HUDEP-2 (cell line): ENCODE measurements around the gene TAF5L.

Experiments
- DNase-seq, 76 experiments: peaks; one replicate each; lab custom pipeline; 2025; ENCODE audit not compliant: unreplicated experiment in 76 of 76; lab: John Stamatoyannopoulos, UW

The TAF5L gene

DNA sequence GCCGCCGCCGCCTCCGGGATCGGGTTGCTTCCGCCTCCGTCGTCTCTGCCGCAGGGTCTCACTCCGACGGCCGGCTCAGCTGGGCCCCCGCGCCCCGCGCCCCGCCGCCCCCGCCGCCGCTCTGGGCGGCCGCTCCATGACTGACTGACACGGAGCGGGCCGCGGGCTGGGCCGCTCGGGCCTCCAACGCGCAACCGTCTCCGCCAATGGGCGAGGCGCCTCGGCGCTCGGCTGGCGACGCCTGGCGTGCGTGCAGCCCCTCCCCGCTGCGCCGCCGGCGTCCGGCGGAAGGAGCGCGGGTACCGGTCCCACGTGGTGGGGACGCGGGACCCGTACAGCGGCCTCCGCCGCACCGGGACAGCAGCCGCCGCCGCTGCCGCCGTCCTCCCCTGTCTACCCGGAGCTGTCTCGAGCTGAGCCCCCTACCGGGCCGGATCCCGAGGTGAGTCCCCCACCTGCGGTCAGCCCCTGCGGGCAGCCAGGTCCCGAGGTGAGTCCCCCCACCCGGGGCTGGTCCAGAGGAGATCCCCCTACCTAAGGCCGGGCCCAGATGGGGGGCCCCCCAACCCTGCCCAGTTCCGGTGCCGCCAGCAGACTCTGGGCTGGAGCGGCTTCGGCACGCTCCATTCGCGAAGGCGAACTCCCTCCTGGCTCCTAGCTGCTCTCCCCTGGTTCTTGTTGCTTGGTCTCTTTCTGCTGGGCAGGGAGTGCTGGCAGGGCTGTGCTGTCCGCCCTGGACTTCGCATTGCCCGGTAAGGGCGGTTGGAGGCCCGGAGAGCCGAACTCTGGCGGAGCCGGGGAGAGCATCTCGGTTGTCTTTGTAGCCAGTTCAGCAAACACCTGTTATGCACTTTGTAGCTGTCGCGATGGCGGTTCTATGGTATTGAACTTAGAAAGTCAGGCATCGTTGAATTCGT lies at the start of gene TAF5L, which contains the start of gene URB2:
Gene TAF5L, minus strand, starts transcription at position 208 of the 917 bp plus-strand sequence. CDS start 11,640 bp downstream, outside the sequence.
Gene URB2, plus strand, starts transcription at position 333 of the 917 bp plus-strand sequence. CDS start 1,387 bp downstream, outside the sequence.
- DNase-seq, result peak in 73 of 76 experiments; percentile 20 to 90 (median 73)

DNA sequence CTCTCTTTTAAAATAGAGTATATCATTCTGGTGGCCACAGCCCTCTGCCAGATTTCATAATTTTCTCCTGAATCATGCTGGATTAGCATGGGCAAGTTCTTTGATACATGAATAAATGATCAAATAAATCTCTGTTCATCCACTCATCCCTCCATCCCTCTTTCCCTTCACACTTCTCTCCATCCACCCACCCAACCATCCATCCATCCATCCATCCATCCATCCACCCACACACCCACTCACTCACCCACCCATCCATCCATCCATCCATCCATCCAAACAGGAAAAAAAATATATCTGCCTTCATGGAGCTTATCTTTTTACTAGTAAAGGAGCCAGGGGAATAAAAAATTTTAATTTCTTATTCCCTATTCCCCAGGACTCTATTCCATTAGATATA lies 49.5 kb upstream of the TAF5L start:
- DNase-seq, result no peak

DNA sequence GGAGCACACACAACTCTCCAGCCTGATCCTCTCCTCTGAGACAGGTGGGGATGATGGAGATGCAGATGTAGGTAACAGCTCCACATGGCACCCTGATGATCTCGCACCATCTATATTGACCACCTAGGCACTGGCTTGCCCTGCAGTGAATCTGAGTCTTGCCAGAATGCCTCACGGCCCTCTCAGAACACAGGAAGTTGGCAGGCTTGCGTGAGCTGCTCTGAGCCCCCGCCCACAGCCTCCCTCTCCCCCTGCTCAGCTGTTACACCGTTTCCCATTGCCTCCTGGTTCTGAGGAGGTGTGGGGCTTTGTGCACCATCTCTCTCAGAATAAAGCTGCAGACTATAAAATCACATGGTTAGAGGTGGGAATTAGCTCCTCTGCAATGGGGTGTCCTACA lies 48.1 kb upstream of the TAF5L start:
- no peak for DNase-seq

DNA sequence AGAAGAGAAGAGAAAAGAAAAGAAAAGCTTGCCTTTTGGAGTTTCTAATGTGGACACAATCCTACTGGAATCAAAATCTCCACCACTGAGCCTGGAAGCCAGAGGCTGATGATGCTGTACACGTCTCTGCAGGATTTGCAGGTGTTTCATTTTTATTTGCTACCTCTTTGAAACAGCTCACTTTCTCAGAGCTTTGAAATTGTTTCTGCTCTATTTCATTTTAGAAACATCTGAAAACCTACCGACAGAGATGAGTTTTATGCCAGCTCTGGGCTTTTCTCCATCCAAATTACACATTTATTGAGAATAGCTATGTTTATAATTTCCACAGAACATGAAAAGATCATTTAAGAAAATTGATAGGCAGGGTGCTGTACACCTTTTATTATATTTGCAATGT lies 46.3 kb upstream of the TAF5L start:
- DNase-seq, result no peak

DNA sequence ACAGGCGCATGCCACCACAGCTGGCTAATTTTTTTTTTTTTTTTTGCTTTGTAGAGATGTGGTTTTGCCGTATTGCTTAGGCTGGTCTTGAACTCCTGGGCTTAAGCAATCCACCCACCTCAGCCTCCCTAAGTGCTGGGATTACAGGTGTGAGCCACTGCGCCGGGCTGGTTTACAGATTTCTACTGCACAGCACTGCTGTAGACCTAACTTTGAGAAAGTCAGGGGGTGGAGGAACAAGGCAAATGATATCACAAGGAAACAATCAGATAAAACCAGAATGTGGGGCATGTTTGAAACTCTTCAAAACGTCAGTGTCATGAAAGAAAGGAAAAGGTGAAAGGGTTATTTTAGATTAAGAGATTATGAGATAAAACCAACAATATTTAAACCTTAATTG lies 45.4 kb upstream of the TAF5L start:
- no peak for DNase-seq

DNA sequence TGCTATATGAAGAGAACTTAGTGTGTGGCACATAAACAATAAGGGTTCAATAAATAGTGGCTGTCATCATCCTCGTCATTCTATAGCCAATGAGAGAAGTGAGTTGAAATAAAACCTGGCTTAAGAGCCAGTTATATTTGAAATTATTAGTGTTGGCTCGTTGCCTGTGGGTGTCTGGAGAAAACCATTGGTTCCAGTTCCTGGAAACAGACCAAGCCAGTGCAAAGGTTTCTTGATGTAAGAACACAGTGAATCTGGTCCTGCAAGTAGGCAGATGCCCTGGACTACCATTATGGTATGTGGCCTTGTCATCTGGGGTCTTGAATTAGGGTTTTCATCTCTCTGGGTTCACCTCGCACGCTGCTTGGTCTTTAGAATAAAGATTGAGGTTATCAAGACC lies 43.4 kb upstream of the TAF5L start:
- no peak for DNase-seq

DNA sequence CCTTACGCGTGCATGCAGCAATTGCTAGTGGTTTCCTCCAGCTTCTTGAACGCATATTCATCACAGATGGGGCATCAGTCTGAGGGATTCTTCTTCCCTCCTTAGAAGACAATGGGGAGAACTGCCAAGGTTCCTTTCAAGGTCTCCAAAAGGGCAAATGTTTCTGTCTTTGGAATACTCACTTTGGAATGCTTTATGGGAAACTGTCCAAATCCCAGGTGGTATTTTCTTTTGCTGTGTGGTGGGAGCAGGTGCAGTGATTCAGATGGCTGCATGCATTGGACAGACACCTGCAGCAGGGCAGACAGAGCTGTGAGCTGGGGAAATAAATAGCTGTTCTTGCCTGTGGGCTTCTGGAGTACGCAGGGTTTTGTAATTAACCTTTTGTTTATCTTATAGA lies 40.7 kb upstream of the TAF5L start:
- no peak for DNase-seq

DNA sequence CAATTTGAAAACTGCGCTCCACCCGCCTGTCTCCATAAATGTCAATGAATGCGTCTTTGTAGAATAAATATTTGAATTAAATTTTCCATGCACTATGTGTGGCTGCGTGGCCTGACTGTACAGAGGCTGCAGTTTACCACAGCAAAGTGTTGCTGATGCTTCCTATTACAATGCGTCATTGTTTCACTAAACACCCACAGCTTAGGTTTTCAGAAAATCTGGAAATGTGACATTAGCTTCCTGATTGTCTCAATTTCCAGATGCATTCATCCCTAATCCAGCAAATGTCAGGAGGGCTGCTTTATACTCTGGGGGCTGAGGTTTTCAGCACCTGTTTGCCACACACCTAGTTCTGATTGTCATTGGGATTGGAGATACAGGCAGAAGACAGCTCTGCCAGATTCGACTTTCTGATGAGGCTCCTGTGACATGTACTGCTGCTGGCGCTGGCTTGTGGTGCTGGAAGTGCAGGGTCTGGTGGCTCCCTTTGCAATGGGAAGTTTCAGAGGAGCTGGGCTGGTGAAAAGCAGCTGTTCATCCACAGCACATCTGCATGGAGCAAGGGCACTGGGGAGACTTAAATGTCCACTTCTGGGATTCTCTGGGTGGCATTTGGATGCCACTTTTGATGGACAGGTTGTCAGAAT lies 40.1 kb upstream of the TAF5L start:
- no peak for DNase-seq

DNA sequence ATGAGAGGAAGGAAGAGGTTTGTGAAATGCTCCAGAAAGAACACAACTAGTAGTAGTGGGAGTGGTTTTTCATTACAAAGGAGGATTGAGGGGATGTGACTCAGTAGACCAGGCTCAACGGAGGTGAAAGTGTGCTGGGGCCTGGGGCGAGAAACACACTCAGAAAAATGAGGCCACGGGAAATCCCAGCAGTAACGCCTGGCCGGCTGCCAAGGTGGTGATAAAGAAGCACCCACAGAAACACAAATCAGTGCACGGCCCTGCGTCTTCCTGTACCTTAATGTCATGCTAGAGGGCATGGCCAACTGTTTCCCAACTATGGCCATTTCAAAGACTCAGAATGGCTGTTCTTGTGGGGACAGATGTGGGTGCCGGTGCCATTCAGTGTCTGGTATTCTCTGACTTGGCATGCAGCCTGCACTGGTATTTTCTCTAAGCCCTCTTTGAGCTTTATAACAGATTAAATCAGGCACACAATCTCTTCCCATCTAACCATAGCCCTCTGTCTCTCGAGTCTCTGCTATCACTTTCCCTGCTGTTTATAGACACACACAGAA lies 38.3 kb upstream of the TAF5L start:
- DNase-seq, result no peak

DNA sequence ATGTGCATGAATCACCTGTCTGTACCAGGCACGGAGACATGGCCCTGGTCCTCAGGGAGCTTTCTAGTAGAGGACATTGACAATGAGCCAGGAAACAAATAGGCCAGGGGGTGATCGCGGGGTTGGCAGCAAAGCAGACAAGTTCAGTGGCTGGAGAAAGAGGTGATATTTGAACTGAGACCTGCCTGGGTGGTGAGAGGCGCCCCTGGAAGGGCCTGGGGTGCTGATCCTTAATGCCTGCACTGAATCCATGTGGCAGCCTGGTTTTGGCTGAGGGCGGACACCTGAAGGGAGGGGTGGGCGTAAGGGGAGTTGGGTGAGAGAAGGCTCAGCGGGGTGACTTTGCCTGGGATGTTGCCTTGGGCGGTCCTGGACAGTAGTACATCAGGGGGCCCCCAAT lies 36.0 kb upstream of the TAF5L start:
- DNase-seq, result no peak

DNA sequence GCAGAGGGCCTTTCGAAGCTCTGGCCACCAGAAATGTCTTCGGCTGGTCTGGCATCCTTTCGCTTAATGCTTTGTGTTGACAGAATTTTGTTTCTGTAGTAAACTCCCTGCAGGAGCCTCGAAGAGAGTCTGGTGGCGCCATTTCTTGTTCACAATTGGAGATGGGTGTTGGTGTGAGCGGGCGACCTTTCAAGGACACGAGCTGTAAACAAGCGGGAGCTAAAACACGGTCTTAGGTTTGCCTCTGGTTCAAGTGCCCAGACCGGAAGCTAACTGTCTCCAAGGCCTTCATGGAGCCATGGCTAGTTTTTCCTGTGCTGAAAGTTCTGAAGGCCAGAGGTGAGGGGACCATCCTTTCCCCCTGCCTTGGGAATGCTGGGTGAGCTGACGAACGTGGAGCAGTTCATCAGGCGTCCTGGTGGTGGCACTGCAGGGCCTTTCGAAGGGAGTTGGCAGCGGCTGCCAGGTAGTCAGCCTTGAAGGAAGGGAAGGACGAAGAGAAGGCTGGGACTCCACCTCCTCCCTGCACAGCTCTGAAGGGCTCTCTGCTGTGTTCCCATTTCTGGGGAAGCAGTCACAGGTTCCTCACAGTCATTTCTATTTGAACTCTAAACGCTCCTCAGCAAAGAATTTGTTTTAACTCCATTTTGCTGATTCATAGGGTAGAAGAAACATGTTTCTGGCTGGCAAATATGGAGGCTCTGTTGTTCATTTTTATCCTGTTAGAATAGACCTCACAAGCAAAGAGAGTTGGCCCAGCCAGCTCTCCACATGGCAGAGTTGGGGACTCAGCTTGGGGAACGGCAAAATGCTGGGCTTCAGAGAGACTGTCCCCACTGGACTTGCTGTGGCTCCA lies 35.3 kb upstream of the TAF5L start:
- peak in 61 of 76 experiments; percentile 3 to 66 (median 43) for DNase-seq

DNA sequence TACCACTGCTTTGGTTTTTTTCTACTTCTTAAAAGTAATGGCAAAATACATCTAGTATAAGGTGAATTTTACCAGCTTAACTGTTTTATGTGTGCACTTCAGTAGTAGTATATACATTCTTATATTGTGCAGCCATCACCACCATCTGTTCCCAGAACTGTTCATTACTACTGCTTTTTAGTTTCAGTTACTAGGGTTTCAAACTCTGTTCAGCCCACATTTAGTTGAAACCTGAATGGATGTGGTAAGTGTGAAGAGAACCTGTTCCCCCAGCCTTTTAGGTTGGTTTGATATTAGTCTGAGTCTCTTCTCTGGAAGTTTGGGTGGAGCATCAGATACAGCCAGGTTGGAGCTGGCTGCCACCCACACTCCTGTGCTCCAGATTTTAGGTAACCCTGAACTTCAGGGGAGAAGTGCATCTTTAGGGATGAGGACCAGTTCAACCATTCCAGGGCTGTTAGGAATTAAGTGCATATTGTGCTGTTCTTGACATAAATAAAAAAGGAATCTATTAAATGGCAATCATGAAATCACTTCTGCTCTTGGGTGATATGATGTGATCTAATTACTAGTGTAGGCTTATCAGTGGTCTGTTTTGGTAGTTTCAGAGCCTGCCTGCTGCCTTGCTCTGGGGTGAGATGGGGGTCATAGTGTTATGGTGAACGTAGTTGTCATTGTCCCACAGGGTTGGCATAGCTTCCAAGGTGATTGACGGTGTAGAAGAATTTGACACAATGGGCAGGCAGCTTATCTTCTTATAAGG lies 32.3 kb upstream of the TAF5L start:
- DNase-seq, result no peak

DNA sequence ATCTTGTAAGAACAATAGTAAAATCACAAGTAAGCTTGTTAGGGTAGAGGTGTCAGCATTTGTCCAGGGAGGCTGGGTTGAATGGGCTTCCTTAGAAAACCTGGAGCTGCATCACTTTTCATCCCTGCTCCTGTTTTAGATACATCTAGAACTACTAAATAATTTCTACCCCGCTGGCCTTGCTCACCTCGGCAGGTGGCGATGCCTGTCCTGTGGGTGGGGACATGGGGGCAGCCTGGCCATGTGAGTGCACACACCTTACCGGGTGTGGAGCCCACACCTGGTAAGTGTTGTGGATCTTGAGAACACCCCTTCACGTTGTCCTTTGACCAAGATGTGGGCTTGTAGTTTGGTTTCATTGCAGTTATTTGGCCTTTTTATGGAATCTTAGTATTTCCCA lies 29.9 kb upstream of the TAF5L start:
- DNase-seq, result no peak

DNA sequence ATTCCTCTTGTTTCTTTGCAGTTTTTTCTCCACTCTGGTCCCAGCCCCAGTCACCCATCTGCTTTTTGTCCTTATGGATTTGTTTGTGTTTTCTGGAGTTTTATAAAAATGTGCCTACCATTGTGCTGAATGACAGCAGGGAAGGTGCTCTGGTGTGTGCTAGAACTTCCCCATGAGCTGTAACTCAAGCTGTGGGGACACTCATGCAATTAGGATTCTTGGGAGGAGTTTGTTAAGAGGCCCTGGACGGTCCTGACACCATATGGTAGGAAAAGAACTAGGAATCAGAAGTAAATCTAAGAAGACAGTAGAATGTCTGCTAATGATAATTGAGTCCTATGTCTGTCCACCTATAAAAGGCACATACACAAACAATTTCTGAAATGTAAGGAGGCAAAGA lies 27.5 kb upstream of the TAF5L start:
- no peak for DNase-seq

DNA sequence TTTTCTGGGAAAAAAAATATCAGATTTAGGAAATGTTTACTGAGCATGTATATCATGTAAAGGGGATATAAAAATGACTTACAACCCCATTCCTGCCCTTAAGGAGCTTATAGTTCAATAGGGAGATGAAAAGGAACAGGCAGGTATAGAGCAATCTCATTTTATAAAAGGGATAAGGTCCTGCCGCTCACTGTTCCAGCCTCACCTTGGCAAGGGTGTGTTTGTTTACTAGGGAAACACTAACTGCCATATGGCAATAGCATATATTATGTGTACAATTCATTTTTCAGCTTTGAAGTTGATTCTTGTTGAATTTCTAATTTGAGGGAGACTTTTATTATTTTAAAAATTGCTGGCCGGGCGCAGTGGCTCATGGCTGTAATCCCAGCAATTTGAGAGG lies 25.6 kb upstream of the TAF5L start:
- no peak for DNase-seq

DNA sequence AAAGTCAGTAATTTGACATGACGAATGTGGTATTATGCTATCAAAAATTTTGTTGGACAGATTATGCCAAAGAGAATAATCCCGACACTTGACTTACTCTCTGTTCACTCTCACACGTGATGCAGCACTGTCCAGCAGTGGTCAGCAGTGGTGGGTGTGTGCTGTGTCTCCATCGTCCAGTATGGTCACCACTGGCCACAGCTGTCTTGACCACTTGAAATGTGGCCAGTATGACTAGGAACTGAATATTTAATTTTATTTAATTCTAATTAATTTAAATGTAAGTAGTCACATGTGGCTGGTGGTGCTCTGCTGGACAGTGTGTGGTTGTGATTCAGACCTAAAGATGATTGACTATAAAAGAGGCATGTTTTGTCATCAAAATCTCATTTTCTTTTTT lies 24.1 kb upstream of the TAF5L start:
- DNase-seq, result no peak

DNA sequence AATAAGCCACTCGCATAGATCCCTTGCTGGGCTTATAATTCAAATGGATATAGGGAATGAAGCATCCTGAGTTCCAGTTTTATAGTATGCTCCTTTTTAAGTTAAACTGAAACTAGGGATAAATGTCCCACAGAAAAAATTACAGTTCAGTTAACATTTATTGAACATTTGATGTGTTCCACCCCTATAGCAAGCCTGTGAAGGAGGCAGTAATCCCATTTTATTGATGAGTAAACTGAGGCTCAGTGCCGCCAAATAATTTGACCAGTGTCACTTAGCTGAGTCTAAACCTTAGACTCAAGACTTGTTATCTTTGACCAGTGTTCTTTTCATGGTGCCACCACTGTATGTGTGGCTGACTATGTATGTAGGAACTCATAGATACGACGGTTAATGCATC lies 22.5 kb upstream of the TAF5L start:
- DNase-seq, result no peak

DNA sequence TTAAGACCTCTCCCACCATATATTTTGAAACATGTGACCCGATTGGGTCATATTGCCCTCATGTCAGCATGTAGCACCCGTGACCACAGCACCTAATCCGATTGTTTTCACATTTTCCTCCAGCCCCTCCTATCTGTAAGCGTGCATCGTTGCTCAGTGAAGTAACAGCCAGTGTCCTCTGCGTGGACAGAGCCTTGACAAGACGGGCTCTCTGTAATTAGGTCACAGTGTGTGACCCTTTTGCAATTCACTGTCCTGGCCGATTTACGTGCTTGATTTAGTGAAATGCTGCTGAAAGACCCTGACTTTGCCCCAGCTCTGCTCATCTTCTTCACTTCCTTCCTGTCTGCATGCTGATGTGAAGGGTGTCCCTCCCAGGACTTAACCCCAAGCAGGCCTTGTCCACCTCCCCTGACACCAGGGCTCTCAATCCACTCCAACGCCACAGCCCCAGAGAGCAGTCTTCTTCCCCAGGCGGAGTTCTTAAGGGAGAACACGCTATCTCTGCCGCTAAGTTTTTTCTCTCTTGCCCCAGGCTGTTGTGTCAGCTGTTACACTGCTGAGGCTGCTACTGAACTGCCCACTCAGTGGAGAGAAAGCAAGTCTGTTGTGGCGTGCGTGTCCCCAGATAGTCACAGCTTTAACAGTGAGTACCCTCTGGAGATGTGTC lies 19.5 kb upstream of the TAF5L start:
- no peak for DNase-seq

DNA sequence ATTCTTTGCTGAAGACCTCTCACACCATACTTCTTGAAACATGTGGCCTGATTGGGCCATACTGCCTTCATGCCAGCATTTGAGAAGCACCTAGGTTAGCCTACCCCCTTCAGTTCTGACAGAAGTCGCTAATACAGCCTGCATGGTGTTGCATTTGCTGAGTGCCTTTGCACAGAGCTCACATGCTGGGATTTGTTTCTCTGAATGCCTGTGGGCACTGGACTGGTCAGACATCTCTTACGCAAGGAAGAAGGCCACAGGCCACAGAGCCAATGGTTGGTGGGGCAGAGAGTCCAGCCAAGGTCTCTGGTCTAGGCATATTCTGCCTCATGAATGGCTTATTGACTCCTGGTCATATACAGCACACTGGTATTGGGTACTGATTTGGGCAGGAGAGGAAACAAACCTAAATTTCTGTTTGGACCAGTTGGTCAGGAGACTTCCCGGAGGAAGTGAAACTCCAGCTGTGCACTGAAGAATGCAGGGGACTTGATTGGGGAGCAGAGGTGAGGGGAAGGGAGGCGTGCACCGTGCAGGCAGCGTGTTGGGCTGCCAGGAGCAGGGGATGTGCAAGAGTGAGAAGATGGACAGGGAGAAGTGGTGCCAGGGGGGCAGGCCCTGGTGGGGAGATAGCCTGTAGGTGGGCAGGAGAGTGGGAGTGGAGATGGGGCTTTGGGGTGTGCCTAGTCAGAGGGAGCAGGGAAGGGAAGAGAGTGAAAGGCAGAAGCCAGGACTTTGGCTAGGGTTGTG lies 18.2 kb upstream of the TAF5L start:
- DNase-seq, result no peak
